ENCODE data around the gene MRPL10.
"Not testable (repeated sequence)": the region's sequence is repeated elsewhere in the genome, so short reads cannot be mapped to it uniquely, and the experiment has no call there.

The MRPL10 gene

GRCh38 chr17:47785538-47786123 lies 45.7 kb downstream of the MRPL10 start:
- no peak for DNase-seq

DNA sequence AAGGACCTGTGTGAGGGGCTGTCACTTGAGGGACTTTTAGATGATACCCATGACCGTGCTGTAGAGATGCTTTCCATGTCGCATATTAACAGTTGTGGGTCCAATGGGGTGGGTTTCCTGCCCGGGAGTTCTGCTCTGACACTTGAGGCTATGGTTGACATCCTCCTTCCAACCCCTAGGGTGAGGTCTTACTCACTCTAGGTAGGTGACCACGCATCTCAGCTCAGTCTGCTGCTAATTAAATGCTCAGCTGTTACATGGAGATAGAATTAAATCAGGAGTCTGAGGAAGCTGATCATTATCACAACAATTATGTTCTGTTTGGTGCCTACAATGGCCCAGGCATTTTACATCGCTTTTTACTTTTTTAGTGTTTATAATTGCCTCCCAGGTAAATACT lies 49.9 kb downstream of the MRPL10 start:
- DNase-seq, result no peak

DNA sequence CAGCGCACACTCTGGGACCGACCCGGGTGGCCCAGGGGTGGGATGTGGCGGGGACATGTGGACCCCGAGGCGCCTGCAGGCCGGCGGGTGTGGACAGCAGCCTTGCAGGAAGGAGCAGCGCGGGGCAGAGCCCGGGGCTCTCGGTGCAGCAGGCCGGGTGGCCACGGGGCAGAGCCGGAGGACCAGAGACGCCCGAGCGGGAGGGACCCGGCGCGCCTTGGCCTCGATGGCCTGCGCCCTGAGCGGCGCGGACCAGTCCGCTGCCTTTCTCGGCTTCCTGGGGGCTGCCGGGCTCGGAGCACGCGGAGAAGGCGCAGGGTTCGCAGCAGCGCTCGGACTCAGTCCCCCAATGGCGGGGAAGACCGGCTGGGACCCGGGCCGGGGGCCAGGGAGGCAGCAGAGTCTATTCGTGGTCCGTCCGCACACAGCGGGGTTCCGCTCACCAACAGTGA lies 53.1 kb downstream of the MRPL10 start:
- DNase-seq, result no peak

DNA sequence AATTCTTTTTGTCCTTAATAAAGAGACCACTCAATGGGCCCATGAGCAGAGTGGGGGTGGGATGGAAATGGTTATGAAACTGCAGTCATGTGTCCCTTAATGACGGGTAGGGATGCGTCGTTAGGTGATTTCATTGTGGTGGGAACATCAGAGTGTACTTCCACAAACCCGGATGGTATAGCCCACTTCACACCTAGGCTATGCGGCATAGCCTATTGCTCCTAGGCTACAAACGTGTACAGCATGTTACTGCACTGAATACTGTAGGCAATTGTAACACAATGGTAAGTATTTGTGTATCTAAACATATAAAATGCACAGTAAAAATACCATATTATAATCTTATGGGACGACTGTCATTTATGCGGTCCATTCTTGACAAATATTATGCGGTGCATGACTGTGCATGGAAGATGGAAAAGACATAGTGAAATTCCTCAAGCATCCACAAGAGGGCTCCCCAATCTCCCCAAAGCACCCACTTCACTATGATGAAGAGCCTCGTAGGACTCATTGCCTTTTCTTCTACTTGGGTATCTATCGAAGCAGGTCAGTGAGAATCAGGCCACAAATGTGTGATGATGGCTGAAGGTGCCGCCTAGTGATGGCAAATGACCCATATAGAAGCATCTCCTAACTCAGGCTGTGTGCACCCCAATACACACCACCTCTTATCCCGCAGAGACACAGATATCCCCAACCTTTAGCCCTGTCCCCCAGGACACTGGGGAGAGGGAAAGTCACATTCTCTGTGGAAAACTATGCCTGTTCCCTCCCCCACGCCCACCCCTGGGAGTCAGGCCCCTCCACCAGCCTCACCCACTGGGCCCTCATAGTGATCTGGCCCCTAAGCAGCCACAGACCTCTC lies 54.8 kb downstream of the MRPL10 start:
- no peak for DNase-seq

DNA sequence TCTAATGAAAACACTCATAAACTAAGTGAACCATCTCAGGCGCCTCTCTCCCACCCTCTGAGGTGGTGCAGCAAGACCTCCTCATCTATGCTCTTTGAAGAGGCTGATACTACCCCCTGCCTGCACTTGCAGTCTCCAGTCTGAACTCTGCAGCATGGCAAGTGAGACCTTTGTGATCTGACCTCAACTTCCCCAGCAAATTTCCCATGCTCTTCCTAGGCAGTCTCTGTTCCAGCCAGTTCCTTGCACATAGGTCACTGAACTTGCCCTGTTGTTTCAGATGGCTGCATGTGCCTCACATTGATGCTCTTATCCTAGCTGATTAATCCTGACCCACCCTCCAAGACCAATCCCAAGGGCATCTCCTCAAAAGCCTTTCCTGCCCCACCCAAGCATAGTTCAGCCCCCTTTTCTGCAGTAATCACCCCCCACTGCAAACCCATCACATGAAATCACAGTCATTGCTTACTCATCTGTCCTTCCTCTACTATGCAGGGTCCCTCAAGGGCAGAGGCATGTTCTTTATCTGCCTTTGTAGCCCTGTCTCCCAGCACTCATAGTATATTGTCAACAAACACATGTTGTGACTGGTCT lies 56.3 kb downstream of the MRPL10 start:
- DNase-seq, result no peak

- DNase-seq, result no peak
These were observed 57.0 kb downstream of the MRPL10 start for GRCh38 chr17:47774331-47774730.

DNA sequence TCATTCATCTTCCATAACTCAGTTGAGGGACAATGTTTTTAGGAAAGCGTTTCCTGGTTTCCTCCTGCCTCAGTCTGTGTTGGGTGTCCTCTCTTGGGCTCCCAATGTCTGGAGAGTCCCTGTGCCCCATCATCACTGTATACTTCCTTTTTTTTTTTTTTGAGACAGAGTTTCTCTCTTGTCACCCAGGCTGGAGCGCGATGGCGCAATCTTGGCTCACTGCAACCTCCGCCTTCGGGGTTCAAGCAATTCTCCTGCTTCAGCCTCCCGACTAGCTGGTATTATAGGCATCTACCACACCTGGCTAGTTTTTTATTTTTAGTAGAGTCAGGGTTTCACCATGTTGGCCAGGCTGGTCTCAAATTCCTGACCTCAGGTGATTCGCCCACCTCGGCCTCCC lies 57.7 kb downstream of the MRPL10 start:
- not testable (repeated sequence) for DNase-seq

Measured in NCI-H2081 treated with DMSO at 0.1 percent for 48 hours (cell line).